Stimulated activated CD4-positive, alpha-beta T cell treated with anti-CD3 and anti-CD28 coated beads, Interleukin-2, amount 100 ng/mL, for 4 hours (primary cell): ENCODE results near the gene TMSB10.

Experiments used
- DNase-seq: peaks from one replicate; pipeline ENCODE4 v3.0.0-alpha.2; 2020; ENCODE audit warnings: low read depth

TMSB10 gene

DNA sequence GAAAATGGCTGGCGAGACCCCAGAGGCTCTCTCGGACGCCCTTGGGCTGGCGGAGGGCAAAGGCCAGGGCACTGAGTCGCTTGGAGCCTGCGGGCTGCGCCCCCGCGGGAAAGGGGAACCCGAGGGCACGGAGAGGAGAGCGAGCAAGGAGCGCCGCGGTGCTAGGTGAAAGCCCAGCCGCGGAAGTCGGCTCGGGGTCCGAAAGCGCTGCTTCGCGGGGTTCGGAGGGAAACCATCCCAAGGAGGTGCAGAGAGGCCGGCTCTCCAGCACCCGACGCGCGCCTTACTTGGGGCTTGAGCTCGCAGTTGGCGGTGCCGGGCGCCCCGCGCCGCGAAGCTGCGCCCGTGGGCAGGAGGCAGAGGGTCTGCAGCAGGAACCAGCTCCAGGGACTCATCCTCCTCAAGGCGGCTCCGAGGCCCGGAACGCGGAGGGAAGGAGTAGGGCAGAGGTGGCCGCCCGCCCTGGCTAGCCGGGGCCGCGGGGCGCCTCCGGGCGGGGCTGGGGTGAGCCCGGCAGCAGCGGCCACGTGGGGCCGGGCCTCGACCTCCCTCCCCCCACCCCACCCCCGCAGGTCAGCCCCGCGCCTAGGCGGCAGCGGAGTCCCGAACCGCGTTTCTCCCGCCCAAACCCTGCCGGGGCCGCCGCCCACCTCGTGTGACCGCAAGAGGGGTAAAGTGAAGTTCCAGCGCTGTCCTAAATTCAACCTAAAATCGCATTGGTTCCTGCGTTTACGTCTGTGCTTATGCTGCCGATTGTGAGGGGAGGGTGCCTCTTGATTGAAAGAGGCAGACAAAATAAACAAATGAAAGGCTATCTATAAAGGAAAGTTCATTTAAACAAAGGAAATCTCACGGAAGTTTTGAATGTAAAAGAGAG is 24.6 kb upstream of the TMSB10 start, which contains the start of gene TRABD2A:
Gene TRABD2A, minus strand, starts transcription at position 440 of the 877 bp plus-strand sequence. Its CDS starts 45 bp downstream, at position 395.
- no peak for DNase-seq

- DNase-seq = peak; percentile 80
These were observed 23.7 kb upstream of the TMSB10 start for GRCh38 chr2:84881581-84882413.

GRCh38 chr2:84882414-84882738 is 23.1 kb upstream of the TMSB10 start:
- DNase-seq = no peak

DNA sequence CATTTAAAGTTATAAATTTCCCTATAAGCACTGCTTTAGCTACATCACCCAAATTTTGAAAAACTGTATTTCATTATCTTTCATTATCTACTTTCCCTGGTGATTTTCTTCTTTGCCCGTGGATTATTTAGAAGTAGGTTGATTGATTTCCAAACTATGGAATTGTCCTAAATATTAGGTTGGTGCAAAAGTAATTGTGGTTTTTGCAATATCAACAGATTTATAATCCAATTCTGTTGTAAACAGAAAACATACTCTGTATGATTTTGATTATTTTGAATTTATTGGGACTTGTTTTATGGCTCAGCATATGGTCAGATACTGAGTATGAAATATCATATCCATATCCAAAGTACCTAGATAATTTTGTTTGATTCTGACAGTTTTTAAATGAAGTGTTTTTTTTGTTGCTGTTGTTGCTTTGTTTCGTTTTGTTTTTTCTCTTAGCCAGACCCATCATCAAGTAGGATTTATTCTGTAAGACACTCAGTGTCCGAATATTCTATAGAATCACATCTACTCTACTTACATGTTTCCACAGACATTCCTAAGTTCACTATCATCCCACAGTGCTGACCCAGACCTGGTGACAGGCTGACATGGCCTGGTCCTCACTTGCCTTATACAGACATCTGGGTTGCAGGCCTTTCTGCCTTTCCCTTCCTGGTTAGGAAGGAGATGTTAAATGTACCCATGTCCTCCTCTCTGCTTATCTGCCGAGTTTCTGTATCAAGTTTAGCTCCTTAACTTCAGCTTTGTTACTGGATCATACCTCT is 22.5 kb upstream of the TMSB10 start:
- DNase-seq = no peak

- no peak for DNase-seq
These were observed 21.0 kb upstream of the TMSB10 start for GRCh38 chr2:84884449-84884848.

DNA sequence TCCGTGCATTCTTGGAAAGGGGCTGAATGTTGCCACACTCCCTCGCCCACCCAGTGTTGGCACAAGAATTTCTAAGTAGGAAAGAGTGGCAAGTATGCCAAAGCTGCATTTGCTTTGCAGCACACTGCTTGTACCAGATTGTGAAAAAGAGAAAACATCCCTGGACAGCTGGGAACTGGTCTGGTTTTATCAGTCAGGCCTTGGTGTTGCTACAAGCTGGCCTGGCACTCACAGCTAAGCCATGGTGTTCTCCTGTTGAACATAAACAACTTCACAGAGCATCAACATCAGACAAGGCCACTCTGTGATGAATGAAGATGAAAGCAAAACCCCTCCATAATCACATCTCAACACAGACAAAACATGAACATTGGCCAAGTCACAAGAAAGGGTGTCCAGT is 20.3 kb upstream of the TMSB10 start:
- no peak for DNase-seq

DNA sequence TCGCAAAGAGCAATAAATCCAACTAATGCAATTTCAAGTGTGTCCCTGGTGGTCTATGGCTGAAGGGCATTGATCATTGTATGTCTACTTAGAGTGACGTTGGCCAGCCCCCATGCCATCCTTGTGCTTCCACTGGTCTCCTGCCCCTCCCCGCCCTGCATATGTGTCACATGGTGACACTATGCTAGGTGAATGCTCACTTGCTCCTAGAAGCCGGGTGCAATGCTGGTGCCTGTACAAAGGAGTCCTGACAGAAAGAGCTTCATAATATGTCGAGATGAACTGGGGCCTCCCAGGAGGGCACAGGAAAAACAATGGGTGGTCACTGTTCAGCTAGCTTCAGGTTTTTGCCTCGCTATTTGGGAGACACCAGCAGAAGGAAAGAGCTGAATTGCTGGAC is 18.7 kb upstream of the TMSB10 start:
- no peak for DNase-seq

- no peak for DNase-seq
These were observed 16.8 kb upstream of the TMSB10 start for GRCh38 chr2:84888401-84889276.

DNA sequence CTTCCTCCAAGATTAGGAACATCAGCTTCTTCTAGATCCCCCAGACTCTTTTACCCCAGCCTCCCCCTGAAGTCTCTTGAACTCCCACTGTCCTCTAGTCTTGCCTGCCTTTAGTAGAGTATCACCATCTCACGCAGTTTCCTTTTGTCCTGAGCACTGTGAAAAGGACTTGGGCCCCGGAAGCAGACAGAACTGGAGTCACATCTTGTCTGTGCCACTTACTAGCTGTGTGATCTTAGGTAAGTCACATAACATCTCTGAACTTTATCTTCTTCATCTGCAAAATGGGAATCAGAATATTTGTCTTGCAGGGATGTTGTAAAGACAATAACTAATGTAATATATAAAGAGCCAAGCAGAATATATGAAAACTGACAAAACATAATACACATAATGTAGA is 16.1 kb upstream of the TMSB10 start:
- DNase-seq = no peak

DNA sequence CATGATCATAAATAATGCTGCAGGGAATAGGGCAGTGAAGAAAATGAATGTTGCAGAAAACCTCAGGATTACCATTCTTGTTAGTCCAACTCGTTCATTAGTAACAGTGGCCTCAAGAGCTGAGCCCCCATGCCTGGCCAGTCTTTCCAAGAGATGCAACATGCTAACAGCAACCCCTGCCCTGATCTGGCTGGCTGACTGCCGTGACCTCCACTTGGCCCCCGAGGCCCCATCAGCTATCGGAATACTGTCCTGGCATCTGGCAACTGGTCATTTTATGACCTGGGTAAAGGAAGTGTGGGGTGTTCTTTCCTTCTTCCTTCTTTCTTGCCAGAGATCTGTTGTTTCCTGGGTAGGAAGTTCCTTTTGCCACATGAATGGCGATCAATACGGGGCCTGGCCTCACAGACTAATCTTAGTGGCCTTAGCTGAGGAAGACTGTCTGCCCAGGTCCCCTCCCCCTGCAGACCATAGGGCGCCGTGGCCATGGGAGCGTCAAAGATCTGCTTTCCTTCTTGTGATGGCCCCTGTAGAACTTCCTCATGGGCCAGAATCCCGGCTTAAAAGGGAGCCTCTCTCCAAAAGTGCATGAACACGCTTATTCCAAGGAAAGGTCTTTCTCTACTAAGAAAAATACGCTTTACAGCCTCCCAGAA is 14.0 kb upstream of the TMSB10 start:
- DNase-seq = no peak

DNA sequence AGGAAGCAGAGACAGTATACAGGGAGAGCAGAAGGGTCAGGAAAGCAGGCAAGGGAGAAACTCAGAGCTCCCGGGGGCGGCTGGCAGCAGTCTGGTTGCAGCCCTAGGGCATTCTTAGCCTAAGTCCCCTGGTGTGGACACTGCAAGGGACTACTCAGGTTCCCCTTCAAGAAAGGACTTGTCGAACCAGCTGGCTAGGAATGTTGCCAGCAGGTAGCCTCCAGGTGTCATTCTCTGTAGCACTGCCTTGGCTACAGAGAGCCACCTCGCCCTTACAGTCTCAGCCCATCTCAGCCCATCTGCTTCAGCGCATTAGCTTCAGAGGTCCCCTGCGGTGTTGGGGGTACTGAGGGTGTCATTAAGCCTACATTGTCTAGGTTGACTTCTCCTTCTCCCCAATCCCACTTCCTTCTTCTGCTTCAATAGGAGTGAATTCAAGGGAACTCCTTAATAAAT is 11.3 kb upstream of the TMSB10 start:
- no peak for DNase-seq

- DNase-seq = no peak
These were observed 10.5 kb upstream of the TMSB10 start for GRCh38 chr2:84894758-84895520.

GRCh38 chr2:84896567-84896966 is 8.9 kb upstream of the TMSB10 start:
- no peak for DNase-seq

DNA sequence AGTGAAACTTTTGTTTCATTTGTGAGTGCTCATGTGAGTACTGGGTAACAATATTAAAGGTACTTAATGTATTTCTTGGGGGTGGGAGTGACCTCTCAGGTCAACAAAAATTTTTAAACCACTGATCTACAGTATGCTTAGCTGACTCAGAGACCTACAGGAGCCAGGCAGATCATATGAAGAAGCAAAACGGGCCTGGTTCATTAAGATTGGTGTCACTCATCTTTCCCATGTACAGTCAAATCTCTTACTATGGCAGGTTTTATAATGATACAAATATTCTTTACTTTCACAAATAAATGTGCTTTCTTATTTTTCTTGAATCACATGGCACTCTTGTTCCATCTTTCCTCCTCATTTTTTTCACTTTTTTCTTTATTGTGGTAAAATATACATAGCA is 7.7 kb upstream of the TMSB10 start:
- no peak for DNase-seq

DNA sequence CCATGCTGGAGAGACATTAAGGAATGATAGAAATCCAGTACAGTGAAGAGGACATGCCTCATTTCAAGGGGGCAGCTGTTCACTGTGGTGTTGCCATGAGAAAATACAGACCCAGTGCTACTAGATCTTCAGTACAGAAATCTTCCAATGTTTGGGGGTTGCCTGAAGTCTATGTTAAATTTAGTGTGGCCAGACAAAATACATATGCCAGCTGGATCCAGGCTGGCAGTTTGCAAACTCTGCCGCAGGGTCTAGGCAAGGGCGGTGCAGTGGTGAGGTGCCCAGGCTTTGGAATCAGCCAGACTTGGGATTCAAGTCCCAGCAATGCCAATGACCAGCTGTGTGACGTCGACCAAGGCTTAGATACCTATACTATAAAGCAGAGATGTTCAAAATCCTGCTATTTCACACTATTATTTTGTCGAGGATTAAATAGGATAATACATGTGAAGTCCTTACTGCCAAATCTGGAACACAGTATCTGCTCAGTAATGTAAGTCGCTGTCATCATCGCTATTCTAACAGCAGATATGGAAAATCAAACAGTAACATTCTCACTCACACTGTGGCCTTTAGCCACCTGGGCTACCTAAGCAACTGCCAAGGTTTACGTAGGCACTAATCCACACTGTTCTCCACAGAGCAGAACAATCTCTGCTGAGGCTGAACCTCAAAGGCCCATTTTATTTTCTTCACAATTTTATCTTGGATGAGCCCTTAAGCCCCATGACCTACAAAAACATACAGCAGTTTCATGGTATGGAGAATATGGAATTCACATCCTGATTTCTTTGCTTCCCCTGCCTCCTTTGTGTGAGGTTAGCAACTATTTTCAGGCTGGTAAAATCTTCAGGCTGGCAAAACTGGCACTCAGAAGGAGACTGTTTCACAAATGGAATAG is 5.9 kb upstream of the TMSB10 start:
- no peak for DNase-seq

GRCh38 chr2:84900971-84901370 is 4.5 kb upstream of the TMSB10 start:
- DNase-seq = no peak

DNA sequence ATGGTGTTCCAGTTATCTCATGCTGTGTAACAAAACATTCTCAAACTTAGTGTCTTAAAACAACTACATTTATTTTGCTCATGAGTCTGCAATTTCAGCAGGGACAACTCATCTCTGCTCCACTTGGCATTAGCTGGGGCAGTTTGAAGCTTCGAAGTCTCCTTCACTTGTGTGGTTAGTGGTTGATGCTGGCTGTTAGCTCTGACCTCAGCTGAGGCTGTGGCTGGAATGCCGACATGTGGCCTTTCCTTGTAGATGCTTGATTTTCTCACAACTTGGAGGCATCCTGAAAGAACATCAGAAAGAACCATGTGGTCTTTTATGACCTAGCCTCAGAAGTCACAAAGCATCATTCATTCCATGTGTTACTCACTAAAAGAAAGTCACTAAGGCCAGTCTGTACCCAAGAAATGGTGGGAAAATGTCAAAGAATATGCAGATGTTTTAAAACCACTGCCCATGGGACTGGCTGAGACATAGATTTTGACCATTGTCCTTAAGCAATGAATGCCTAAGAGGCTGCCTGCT is 3.8 kb upstream of the TMSB10 start:
- DNase-seq = no peak

DNA sequence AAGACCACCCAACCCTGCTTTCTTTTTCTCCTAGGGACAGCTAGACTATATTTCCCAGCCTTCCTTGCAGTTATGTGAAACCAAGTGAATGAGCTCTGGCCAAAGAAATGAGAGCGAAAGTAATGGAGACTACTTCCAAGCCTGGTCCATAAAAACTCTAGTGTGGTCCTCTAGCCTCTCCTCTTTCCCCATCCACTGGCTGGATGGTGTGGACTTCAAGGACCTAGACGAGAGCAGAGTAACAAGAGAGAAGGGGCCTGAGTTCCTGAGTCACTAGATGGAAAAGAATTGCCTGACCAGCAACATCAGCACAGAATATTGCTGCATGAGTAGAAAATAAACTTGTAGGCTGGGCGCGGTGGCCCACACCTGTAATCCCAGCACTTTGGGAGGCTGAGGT is 2.9 kb upstream of the TMSB10 start:
- no peak for DNase-seq

DNA sequence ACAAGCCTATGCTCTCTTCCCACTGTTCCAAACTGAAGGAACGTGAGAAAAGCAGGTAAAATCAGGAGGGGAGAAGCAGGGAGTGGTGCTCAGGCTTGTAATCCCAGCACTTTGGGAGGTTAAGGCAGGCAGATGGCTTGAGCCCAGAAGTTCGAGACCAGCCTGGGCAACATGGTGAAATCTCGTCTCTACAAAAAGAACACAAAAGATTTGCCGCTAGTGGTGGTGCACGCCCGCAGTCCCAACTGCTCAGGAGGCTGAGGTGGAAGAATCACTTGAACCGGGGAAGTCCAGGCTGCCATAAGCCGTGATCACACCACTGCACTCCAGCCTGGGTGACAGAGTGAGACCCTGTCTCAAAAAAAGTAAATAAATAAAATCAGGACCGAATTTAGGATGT is 1.3 kb upstream of the TMSB10 start:
- no peak for DNase-seq
